SH-SY5Y (cell line): Measurements from ENCODE around the gene KLHL20.

Experiments used
- GATA2 ChIP-seq: IDR thresholded peaks from 2 replicates; pipeline ENCODE4 v1.6.1; 2011; ENCODE audit warnings: mild to moderate bottlenecking, low read depth, low read length
- GATA3 ChIP-seq: IDR thresholded peaks from 2 replicates; pipeline ENCODE4 v1.6.1; 2011; ENCODE audit warnings: low read depth, mild to moderate bottlenecking, low read length, moderate library complexity

DNA sequence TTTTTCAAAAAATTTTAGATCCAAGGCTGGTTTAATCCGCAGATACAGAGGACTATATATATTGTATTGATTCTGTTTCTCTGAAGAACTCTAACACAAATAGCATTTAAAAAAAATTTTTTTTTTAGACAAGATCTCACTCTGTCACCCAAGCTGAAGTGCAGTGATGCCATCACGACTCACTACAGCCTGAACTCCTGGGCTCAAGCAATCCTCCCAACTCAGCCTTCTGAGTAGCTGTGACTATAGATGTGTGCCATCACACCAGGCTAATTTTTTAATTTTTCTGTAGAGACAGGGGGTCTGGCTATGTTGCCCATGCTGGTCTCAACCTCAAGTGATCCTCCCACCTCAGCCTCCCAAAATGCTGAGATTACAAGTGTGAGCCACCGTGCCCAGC is 48.1 kb upstream of the KLHL20 start:
- TF ChIP-seq GATA2 (no peak), GATA3 (no peak)
